Measurements from ENCODE around the gene DSCAM. TPM values are rescaled to one million over a fixed set of nuclear protein-coding genes. Genes with fewer than 3 reads are reported as not detected.

DSCAM gene
- total RNA-seq, 2 experiments from 2014 or later, result not detected

- no peak overlapping the region for H3K27ac ChIP-seq (ENCODE audit: low read depth in 1 of 2, low read length in 2 of 2)
- Mint-ChIP-seq H3K27ac (no peak overlapping the region), H3K9me3 (no peaks in the 10 kb centered on the region), H3K4me1 (ENCODE audit: low read depth) (no peaks in the 10 kb centered on the region), H3K36me3 (ENCODE audit: low read depth) (no peaks in the 10 kb centered on the region), H3K4me3 (no peak overlapping the region), H3K27me3 (no peaks in the 10 kb centered on the region)
- H3K4me3 ChIP-seq (ENCODE audit: low read length), result no peak overlapping the region
- no peak for ATAC-seq (ENCODE audit: poor library complexity)
- H3K27me3 ChIP-seq (ENCODE audit: control insufficient read depth in 1 of 2, insufficient read depth in 2 of 2, low read length in 2 of 2), result no peaks in the 10 kb centered on the region
- CTCF ChIA-PET, result no interaction called here
- H3K9me3 ChIP-seq (ENCODE audit: control insufficient read depth in 1 of 2, insufficient read depth in 1 of 2, low read length in 2 of 2), result peaks cover 0 to 23% of the 10 kb centered on the region in 2 experiments
- no peaks in the 10 kb centered on the region for H3K36me3 ChIP-seq (ENCODE audit: insufficient read depth, low read length)
- H3K4me1 ChIP-seq (ENCODE audit: insufficient read depth, low read length), result no peaks in the 10 kb centered on the region
- no peak for TF ChIP-seq CTCF (IDR thresholded peaks at IDR 0.05)
- intact Hi-C loops (cut with DNase I, micrococcal nuclease), result no loop called here
- no peak for DNase-seq
- POLR2A ChIA-PET, result interaction anchor here (2.1 kb wide), 1 partner anchor 11 kb away, joined by 5 read pairs; no protein-coding TSS in a partner anchor
Observed at GRCh38 chr21:40425981-40426380, 421.0 kb downstream of the DSCAM start.

GRCh38 chr21:40422896-40423635 lies 423.9 kb downstream of the DSCAM start:
- POLR2A ChIA-PET, result no interaction called here
- TF ChIP-seq CTCF (IDR thresholded peaks at IDR 0.05), result no peak
- Mint-ChIP-seq H3K9me3 (peaks cover 6% of the 10 kb centered on the region), H3K27me3 (no peaks in the 10 kb centered on the region), H3K4me3 (no peak overlapping the region), H3K27ac (no peak overlapping the region), H3K4me1 (ENCODE audit: low read depth) (no peaks in the 10 kb centered on the region), H3K36me3 (ENCODE audit: low read depth) (no peaks in the 10 kb centered on the region)
- no peak overlapping the region for H3K27ac ChIP-seq (ENCODE audit: low read depth in 1 of 2, low read length in 2 of 2)
- H3K36me3 ChIP-seq (ENCODE audit: insufficient read depth, low read length), result no peaks in the 10 kb centered on the region
- no peak overlapping the region for H3K4me3 ChIP-seq (ENCODE audit: low read length)
- peaks cover 0 to 23% of the 10 kb centered on the region in 2 experiments for H3K9me3 ChIP-seq (ENCODE audit: control insufficient read depth in 1 of 2, insufficient read depth in 1 of 2, low read length in 2 of 2)
- DNase-seq (no peak), ATAC-seq (ENCODE audit: poor library complexity) (no peak)
- H3K27me3 ChIP-seq (ENCODE audit: control insufficient read depth in 1 of 2, insufficient read depth in 2 of 2, low read length in 2 of 2), result no peaks in the 10 kb centered on the region
- CTCF ChIA-PET, result no interaction called here
- H3K4me1 ChIP-seq (ENCODE audit: insufficient read depth, low read length), result no peaks in the 10 kb centered on the region
- intact Hi-C loops (cut with DNase I, micrococcal nuclease), result no loop called here

- Mint-ChIP-seq H3K27ac (no peak overlapping the region), H3K4me1 (ENCODE audit: low read depth) (no peaks in the 10 kb centered on the region), H3K4me3 (no peak overlapping the region), H3K9me3 (peaks cover 6% of the 10 kb centered on the region), H3K27me3 (no peaks in the 10 kb centered on the region), H3K36me3 (ENCODE audit: low read depth) (no peaks in the 10 kb centered on the region)
- intact Hi-C loops (cut with DNase I, micrococcal nuclease), result no loop called here
- no peak for TF ChIP-seq CTCF (IDR thresholded peaks at IDR 0.05)
- Histone ChIP-seq H3K27ac (ENCODE audit: low read depth in 1 of 2, low read length in 2 of 2) (no peak overlapping the region), H3K4me1 (ENCODE audit: insufficient read depth, low read length) (no peaks in the 10 kb centered on the region), H3K36me3 (ENCODE audit: insufficient read depth, low read length) (no peaks in the 10 kb centered on the region), H3K9me3 (ENCODE audit: control insufficient read depth in 1 of 2, insufficient read depth in 1 of 2, low read length in 2 of 2) (peaks cover 0 to 14% of the 10 kb centered on the region in 2 experiments), H3K27me3 (ENCODE audit: control insufficient read depth in 1 of 2, insufficient read depth in 2 of 2, low read length in 2 of 2) (no peaks in the 10 kb centered on the region), H3K4me3 (ENCODE audit: low read length) (no peak overlapping the region)
- ChIA-PET POLR2A (no interaction called here), CTCF (no interaction called here)
- no peak for ATAC-seq (ENCODE audit: poor library complexity)
- no peak for DNase-seq
Observed at GRCh38 chr21:40421121-40421520, 425.8 kb downstream of the DSCAM start.
